ENCODE measurements around the gene NAV2. TPM values are rescaled to one million over a fixed set of nuclear protein-coding genes. Genes with fewer than 3 reads are reported as not detected.

Gene NAV2
- total and polyA plus RNA-seq, 2 experiments from 2014 or later: 26.0 to 45.0 TPM

GRCh38 chr11:20103281-20103680, 390.6 kb downstream of the NAV2 start:
- Histone ChIP-seq H3K4me1 (ENCODE audit: insufficient read depth) (no peaks in the 10 kb centered on the region), H2AFZ (no peak overlapping the region), H3K4me2 (no peak overlapping the region), H4K20me1 (replicated peaks; ENCODE audit: insufficient read depth) (no peaks in the 10 kb centered on the region; the same call in 1 of the 2 replicates), H3K36me3 (ENCODE audit: insufficient read depth) (peaks cover 20% of the 10 kb centered on the region), H3K9me2 (ENCODE audit: insufficient read depth) (no peaks in the 10 kb centered on the region), H3K4me3 (no peak overlapping the region), H3K27me3 (ENCODE audit: insufficient read depth) (no peaks in the 10 kb centered on the region), H3F3A (replicated peaks; ENCODE audit: low read depth) (no peaks in the 10 kb centered on the region), H3K79me2 (replicated peaks; ENCODE audit: insufficient read depth) (no peaks in the 10 kb centered on the region), H3K27ac (ENCODE audit: low read depth) (no peak overlapping the region)
- Mint-ChIP-seq H3K27ac (no peak overlapping the region), H3K27me3 (ENCODE audit: insufficient read depth, low read depth, poor library complexity) (no peaks in the 10 kb centered on the region), H3K4me1 (no peaks in the 10 kb centered on the region), H3K4me3 (no peak overlapping the region), H3K9me3 (no peaks in the 10 kb centered on the region), H3K36me3 (ENCODE audit: low read depth) (peaks cover 92% of the 10 kb centered on the region)
- ATAC-seq (no peak), DNase-seq (ENCODE audit: low spot score) (no peak)
- TF ChIP-seq JUNB (IDR thresholded peaks at IDR 0.05; ENCODE audit: unreplicated experiment) (no peak), ZNF114 (CRISPR knock-in tag; IDR thresholded peaks at IDR 0.05) (no peak), POLR2AphosphoS5 (IDR thresholded peaks at IDR 0.05; ENCODE audit: low read depth) (no peak), NANOG (IDR thresholded peaks at IDR 0.05; ENCODE audit: borderline replicate concordance) (no peak), CREB1 (CRISPR knock-in tag; IDR thresholded peaks at IDR 0.05; ENCODE audit: low read depth) (no peak), STAT1 (IDR thresholded peaks at IDR 0.05; ENCODE audit: unreplicated experiment) (no peak), ZNF462 (CRISPR knock-in tag; IDR thresholded peaks at IDR 0.05) (no peak), CTCF (conservative IDR thresholded peaks at IDR 0.05; ENCODE audit: low read depth in 2 of 2) (no peak), REST (IDR thresholded peaks at IDR 0.05; ENCODE audit: unreplicated experiment) (no peak), EZH2phosphoT487 (IDR thresholded peaks at IDR 0.05; ENCODE audit: unreplicated experiment) (no peak), ZNF331 (CRISPR knock-in tag; IDR thresholded peaks at IDR 0.05; ENCODE audit: low read depth) (no peak), EZH2 (IDR thresholded peaks at IDR 0.05; ENCODE audit: low read depth, unreplicated experiment) (no peak), ETS1 (IDR thresholded peaks at IDR 0.05) (no peak)

All from GM23338 (cell line).